Measurements from ENCODE around the gene NUCB1. TPM values are rescaled to one million over a fixed set of nuclear protein-coding genes. Genes with fewer than 3 reads are reported as not detected.

Gene NUCB1
- total and polyA plus RNA-seq, 9 of the 15 experiments (the other 6 are each of a cell fraction or from before 2014, with no cell fraction given) = 3.1 to 153 (median 71.7) TPM

DNA sequence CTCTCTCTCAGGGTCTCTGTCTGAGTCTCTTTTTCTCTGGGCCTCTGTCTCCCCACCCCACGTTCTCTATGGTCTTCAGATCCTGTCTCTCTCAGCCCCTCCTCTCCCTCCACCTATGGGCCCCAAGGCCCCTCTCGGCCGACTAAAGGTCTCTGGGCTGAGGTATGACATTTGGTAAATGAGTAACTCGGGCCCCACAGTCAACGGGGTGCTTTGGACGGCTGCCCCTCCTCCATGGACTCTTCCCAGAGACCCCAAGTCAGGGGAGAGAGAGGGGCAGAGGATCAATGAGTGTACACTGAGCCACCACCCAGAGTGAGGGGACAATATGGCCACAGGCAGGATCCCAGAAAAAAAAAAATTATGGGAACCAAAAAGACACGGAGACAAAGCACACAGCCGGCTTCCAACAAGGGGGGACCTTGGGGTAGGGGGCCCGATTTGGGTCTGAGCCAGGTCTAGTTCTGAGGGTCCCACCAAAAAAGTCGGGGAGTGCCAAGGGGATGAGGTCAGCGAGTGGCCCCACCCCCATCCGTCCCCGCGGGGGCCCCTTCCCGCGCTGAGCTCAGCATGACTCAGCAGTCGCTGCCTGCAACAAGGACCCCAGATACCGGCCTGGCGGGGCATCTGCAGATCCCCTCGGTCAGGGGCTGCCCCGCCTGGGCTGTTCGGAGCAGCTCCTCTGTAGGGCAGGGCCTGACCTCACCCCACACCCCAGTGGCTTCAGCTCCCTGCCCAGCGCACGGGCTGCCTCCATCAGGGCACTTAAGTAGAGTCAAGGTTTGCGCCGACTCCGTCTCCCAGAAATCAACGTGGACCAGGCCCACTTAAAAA lies 63.5 kb downstream of the NUCB1 start (continued):
- TF ChIP-seq DIDO1 (tag; IDR thresholded peaks at IDR 0.05; ENCODE audit: low read depth) = 0 out of 2 replicates have a peak, but pooled peaks have one; percentile 20
- peak; percentile 29; the same call in 1 of the 2 replicates for TF ChIP-seq ELF2 (CRISPR knock-in tag; IDR thresholded peaks at IDR 0.05)
- no peak for TF ChIP-seq ZNF224 (CRISPR knock-in tag; IDR thresholded peaks at IDR 0.05)
- TF ChIP-seq, protein P1, sequence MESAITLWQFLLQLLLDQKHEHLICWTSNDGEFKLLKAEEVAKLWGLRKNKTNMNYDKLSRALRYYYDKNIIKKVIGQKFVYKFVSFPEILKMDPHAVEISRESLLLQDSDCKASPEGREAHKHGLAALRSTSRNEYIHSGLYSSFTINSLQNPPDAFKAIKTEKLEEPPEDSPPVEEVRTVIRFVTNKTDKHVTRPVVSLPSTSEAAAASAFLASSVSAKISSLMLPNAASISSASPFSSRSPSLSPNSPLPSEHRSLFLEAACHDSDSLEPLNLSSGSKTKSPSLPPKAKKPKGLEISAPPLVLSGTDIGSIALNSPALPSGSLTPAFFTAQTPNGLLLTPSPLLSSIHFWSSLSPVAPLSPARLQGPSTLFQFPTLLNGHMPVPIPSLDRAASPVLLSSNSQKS (CRISPR knock-in tag; IDR thresholded peaks at IDR 0.05) = no peak
- peak; percentile 52 for TF ChIP-seq TEAD4 (IDR thresholded peaks at IDR 0.05; ENCODE audit: low read length)
- no peak for TF ChIP-seq TEAD4 (CRISPR knock-in tag; IDR thresholded peaks at IDR 0.05; ENCODE audit: borderline replicate concordance)
- TF ChIP-seq, protein P2, sequence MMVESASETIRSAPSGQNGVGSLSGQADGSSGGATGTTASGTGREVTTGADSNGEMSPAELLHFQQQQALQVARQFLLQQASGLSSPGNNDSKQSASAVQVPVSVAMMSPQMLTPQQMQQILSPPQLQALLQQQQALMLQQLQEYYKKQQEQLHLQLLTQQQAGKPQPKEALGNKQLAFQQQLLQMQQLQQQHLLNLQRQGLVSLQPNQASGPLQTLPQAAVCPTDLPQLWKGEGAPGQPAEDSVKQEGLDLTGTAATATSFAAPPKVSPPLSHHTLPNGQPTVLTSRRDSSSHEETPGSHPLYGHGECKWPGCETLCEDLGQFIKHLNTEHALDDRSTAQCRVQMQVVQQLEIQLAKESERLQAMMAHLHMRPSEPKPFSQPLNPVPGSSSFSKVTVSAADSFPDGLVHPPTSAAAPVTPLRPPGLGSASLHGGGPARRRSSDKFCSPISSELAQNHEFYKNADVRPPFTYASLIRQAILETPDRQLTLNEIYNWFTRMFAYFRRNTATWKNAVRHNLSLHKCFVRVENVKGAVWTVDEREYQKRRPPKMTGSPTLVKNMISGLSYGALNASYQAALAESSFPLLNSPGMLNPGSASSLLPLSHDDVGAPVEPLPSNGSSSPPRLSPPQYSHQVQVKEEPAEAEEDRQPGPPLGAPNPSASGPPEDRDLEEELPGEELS (CRISPR knock-in tag; IDR thresholded peaks at IDR 0.05; ENCODE audit: borderline replicate concordance) = no peak
- TF ChIP-seq, protein P3, sequence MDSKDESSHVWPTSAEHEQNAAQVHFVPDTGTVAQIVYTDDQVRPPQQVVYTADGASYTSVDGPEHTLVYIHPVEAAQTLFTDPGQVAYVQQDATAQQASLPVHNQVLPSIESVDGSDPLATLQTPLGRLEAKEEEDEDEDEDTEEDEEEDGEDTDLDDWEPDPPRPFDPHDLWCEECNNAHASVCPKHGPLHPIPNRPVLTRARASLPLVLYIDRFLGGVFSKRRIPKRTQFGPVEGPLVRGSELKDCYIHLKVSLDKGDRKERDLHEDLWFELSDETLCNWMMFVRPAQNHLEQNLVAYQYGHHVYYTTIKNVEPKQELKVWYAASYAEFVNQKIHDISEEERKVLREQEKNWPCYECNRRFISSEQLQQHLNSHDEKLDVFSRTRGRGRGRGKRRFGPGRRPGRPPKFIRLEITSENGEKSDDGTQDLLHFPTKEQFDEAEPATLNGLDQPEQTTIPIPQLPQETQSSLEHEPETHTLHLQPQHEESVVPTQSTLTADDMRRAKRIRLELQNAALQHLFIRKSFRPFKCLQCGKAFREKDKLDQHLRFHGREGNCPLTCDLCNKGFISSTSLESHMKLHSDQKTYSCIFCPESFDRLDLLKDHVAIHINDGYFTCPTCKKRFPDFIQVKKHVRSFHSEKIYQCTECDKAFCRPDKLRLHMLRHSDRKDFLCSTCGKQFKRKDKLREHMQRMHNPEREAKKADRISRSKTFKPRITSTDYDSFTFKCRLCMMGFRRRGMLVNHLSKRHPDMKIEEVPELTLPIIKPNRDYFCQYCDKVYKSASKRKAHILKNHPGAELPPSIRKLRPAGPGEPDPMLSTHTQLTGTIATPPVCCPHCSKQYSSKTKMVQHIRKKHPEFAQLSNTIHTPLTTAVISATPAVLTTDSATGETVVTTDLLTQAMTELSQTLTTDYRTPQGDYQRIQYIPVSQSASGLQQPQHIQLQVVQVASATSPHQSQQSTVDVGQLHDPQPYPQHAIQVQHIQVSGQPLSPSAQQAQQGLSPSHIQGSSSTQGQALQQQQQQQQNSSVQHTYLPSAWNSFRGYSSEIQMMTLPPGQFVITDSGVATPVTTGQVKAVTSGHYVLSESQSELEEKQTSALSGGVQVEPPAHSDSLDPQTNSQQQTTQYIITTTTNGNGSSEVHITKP (IDR thresholded peaks at IDR 0.05; ENCODE audit: partially characterized antibody) = peak; percentile 45
- no peak for TF ChIP-seq ZNF699 (CRISPR knock-in tag; IDR thresholded peaks at IDR 0.05; ENCODE audit: insufficient replicate concordance)
- TF ChIP-seq SNRNP70 (optimal IDR thresholded peaks at IDR 0.05; ENCODE audit: low read depth, low read length) = no peak
- no peak for TF ChIP-seq SLC30A9 (CRISPR knock-in tag; IDR thresholded peaks at IDR 0.05)
- TF ChIP-seq EZH2 (IDR thresholded peaks at IDR 0.05; ENCODE audit: borderline replicate concordance, low read depth, low read length) = no peak
- TF ChIP-seq MBD2 (IDR thresholded peaks at IDR 0.05; ENCODE audit: borderline replicate concordance, low read depth) = peak; percentile 71
- TF ChIP-seq, protein P4, sequence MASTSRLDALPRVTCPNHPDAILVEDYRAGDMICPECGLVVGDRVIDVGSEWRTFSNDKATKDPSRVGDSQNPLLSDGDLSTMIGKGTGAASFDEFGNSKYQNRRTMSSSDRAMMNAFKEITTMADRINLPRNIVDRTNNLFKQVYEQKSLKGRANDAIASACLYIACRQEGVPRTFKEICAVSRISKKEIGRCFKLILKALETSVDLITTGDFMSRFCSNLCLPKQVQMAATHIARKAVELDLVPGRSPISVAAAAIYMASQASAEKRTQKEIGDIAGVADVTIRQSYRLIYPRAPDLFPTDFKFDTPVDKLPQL (IDR thresholded peaks at IDR 0.05; ENCODE audit: extremely low read depth, insufficient read length) = no peak
- TF ChIP-seq EGR1 (conservative IDR thresholded peaks at IDR 0.05) = peak; percentile 35
- TF ChIP-seq, protein P5, sequence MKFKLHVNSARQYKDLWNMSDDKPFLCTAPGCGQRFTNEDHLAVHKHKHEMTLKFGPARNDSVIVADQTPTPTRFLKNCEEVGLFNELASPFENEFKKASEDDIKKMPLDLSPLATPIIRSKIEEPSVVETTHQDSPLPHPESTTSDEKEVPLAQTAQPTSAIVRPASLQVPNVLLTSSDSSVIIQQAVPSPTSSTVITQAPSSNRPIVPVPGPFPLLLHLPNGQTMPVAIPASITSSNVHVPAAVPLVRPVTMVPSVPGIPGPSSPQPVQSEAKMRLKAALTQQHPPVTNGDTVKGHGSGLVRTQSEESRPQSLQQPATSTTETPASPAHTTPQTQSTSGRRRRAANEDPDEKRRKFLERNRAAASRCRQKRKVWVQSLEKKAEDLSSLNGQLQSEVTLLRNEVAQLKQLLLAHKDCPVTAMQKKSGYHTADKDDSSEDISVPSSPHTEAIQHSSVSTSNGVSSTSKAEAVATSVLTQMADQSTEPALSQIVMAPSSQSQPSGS (CRISPR knock-in tag; IDR thresholded peaks at IDR 0.05) = peak; percentile 78; the same call in 1 of the 2 replicates
- 0 out of 2 replicates have a peak, but pooled peaks have one; percentile 16 for TF ChIP-seq ZNF444 (CRISPR knock-in tag; IDR thresholded peaks at IDR 0.05)
- TF ChIP-seq, protein P6, sequence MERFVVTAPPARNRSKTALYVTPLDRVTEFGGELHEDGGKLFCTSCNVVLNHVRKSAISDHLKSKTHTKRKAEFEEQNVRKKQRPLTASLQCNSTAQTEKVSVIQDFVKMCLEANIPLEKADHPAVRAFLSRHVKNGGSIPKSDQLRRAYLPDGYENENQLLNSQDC (CRISPR knock-in tag; IDR thresholded peaks at IDR 0.05) = no peak
